ENCODE results near the gene PTH. TPM values are rescaled to one million over a fixed set of nuclear protein-coding genes. Genes with fewer than 3 reads are reported as not detected.

PTH gene
- total and polyA plus RNA-seq, 12 donors = not detected

- WGBS, 2 donors = 76 to 77% methylated on average over 3 of the region's 3 CpGs
- no peak overlapping the region for H3K27ac ChIP-seq
- intact Hi-C loops (cut with DNase I) = no loop called here
- TF ChIP-seq, protein P1, sequence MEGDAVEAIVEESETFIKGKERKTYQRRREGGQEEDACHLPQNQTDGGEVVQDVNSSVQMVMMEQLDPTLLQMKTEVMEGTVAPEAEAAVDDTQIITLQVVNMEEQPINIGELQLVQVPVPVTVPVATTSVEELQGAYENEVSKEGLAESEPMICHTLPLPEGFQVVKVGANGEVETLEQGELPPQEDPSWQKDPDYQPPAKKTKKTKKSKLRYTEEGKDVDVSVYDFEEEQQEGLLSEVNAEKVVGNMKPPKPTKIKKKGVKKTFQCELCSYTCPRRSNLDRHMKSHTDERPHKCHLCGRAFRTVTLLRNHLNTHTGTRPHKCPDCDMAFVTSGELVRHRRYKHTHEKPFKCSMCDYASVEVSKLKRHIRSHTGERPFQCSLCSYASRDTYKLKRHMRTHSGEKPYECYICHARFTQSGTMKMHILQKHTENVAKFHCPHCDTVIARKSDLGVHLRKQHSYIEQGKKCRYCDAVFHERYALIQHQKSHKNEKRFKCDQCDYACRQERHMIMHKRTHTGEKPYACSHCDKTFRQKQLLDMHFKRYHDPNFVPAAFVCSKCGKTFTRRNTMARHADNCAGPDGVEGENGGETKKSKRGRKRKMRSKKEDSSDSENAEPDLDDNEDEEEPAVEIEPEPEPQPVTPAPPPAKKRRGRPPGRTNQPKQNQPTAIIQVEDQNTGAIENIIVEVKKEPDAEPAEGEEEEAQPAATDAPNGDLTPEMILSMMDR (IDR thresholded peaks at IDR 0.05) = no peak
- ATAC-seq (no peak), DNase-seq (no peak)
- peaks cover 0 to 8% (median 4%) of the 10 kb centered on the region in 7 donors for H3K27me3 ChIP-seq
- H3K4me3 ChIP-seq = no peak overlapping the region
- no peaks in the 10 kb centered on the region for H3K4me1 ChIP-seq
- no peaks in the 10 kb centered on the region for H3K36me3 ChIP-seq
- no peaks in the 10 kb centered on the region for H3K9me3 ChIP-seq
Observed at GRCh38 chr11:13475091-13475490, 20.7 kb downstream of the PTH start.

DNA sequence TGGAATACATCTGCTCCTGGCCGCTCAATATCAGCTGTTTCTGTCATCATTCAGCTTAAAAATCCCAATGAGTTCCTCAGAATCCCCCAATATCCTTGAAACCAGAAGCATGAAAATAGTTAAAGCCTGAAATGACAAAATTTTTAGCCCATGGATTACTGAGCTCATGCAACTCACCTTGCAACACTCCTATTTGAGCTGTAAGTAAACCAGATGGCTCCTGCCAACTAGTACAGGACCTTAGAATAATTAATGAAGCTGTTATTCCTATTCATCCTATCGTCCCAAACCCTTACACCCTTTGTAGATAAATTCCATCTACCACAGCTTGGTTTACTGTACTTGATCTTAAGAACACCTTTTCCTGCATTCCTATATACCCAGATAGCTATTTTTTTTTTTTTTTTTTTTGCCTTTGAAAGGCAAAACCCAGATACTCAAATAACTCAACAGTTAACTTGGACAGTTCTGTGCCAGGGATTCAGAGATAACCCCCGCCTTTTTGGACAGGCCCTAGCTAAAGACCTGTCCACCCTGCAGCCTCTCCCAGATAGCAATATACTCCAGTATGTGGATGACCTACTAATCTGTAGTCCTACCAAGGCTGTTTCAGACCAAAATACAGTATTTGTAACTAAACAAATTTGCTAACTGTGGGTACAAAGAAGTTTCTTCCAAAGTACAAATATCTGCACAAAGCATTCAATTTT is 22.6 kb downstream of the PTH start:
- DNase-seq (no peak), ATAC-seq (no peak)
- no peaks in the 10 kb centered on the region for H3K36me3 ChIP-seq
- no peaks in the 10 kb centered on the region for H3K9me3 ChIP-seq
- intact Hi-C loops (cut with DNase I) = no loop called here
- TF ChIP-seq, protein P1 (IDR thresholded peaks at IDR 0.05) = no peak
- no peak overlapping the region for H3K4me3 ChIP-seq
- H3K27me3 ChIP-seq = peaks cover 0 to 19% (median 9%) of the 10 kb centered on the region in 7 donors
- no peak overlapping the region for H3K27ac ChIP-seq
- no peaks in the 10 kb centered on the region for H3K4me1 ChIP-seq
- 58 to 60% methylated on average over 3 of the region's 3 CpGs for WGBS, 2 donors

- Histone ChIP-seq H3K9me3 (no peaks in the 10 kb centered on the region), H3K27me3 (peaks cover 0 to 15% (median 4%) of the 10 kb centered on the region in 7 donors), H3K36me3 (no peaks in the 10 kb centered on the region), H3K4me3 (no peak overlapping the region), H3K4me1 (peaks cover 0 to 10% (median 7%) of the 10 kb centered on the region in 9 donors), H3K27ac (no peak overlapping the region)
- TF ChIP-seq, protein P1 (IDR thresholded peaks at IDR 0.05) = no peak
- DNase-seq = no peak
- WGBS, 2 donors = 40 to 41% methylated on average over 5 of the region's 5 CpGs
- intact Hi-C loops (cut with DNase I) = loop anchor here in 4 of 10 donors (5.0 to 10.0 kb wide), 2 partner anchors 84 to 256 kb away; no protein-coding TSS in a partner anchor
- ATAC-seq = no peak
Observed at GRCh38 chr11:13468750-13469149, 27.0 kb downstream of the PTH start.

DNA sequence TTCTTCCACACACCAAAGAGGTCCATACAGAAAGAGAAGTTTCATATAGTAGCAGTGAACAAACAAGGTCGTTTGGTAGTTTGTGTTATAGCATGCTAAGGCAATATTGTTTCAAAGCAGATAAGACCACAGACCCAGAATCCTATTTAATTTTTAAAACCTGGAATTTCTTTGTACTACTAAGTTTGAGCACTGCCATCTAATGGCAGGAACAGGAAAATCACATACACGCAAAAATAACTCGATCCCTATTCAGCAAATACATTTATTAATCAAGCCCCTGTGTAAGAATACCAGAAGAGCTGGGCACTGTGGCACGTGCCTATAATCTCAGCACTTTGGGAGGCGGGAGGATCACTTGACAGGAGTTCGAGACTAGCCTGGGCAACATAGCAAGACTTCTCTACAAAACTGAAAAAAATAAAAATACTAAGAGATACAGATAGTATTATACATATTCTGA is 29.9 kb downstream of the PTH start:
- no peak for DNase-seq
- Histone ChIP-seq H3K9me3 (no peaks in the 10 kb centered on the region), H3K27me3 (peaks cover 0 to 15% (median 4%) of the 10 kb centered on the region in 7 donors), H3K27ac (no peak overlapping the region), H3K4me1 (peaks cover 0 to 29% (median 18%) of the 10 kb centered on the region in 9 donors), H3K36me3 (no peaks in the 10 kb centered on the region), H3K4me3 (no peak overlapping the region)
- no peak for ATAC-seq
- intact Hi-C loops (cut with DNase I) = loop anchor here in 4 of 10 donors (2.0 to 10.0 kb wide), 3 partner anchors 73 to 254 kb away; no protein-coding TSS in a partner anchor
- TF ChIP-seq, protein P1 (IDR thresholded peaks at IDR 0.05) = peak in 8 of 9 donors; percentile 41 to 74 (median 62)
- 6 to 9% methylated on average over 6 of the region's 6 CpGs for WGBS, 2 donors

Data from heart right ventricle (tissue), 16 donors.